NCI-H1417 (cell line): Measurements from ENCODE around the gene AGER.
A peak's percentile ranks its signal among the peaks of the same experiment; 100 is the strongest.
"Not testable (repeated sequence)": the region's sequence is repeated elsewhere in the genome, so short reads cannot be mapped to it uniquely, and the experiment has no call there.

Experiments used
- DNase-seq, 3 experiments: peaks; one replicate each; lab custom pipeline; 2025; lab: John Stamatoyannopoulos, UW

AGER gene

GRCh38 chr6:32198866-32199265 lies 14.8 kb upstream of the AGER start:
- no peak for DNase-seq

GRCh38 chr6:32198345-32198696 lies 14.3 kb upstream of the AGER start:
- DNase-seq = no peak

- DNase-seq = peak in 2 of 3 experiments; percentile 77 to 78
Observed at GRCh38 chr6:32196682-32197616, 12.9 kb upstream of the AGER start.

GRCh38 chr6:32195902-32196681 lies 12.0 kb upstream of the AGER start:
- DNase-seq = peak; percentile 62 to 96 (median 91)

- DNase-seq = peak; percentile 99
Observed at GRCh38 chr6:32195652-32195901, 11.5 kb upstream of the AGER start.

GRCh38 chr6:32194825-32195651 lies 11.0 kb upstream of the AGER start:
- no peak for DNase-seq

GRCh38 chr6:32194388-32194787 lies 10.3 kb upstream of the AGER start:
- no peak for DNase-seq

GRCh38 chr6:32193096-32193495 lies 9.0 kb upstream of the AGER start:
- not testable (repeated sequence) for DNase-seq

GRCh38 chr6:32192608-32193039 lies 8.6 kb upstream of the AGER start, which contains the start of gene GPSM3:
GPSM3 (minus strand) TSS chr6:32192643; CDS start chr6:32192513, 130 bp downstream.
- no peak for DNase-seq

GRCh38 chr6:32191696-32192607 lies 7.9 kb upstream of the AGER start:
- no peak for DNase-seq

- no peak for DNase-seq
Observed at GRCh38 chr6:32190911-32191677, 7.0 kb upstream of the AGER start.

GRCh38 chr6:32190054-32190851 lies 6.2 kb upstream of the AGER start, which contains the start of gene PBX2:
PBX2 (minus strand) TSS chr6:32190202; CDS start chr6:32189915, 287 bp downstream.
- peak; percentile 32 to 89 (median 74) for DNase-seq

GRCh38 chr6:32189742-32190053 lies 5.6 kb upstream of the AGER start:
- no peak for DNase-seq

- no peak for DNase-seq
Observed at GRCh38 chr6:32189069-32189741, 5.2 kb upstream of the AGER start.

GRCh38 chr6:32188381-32189068 lies 4.5 kb upstream of the AGER start:
- DNase-seq = no peak

GRCh38 chr6:32187725-32188380 lies 3.8 kb upstream of the AGER start:
- DNase-seq = not testable (repeated sequence)

GRCh38 chr6:32187009-32187709 lies 3.1 kb upstream of the AGER start:
- DNase-seq = no peak
